VCaP (cell line): Measurements from ENCODE around the gene ARID3A.

Experiments used
- H3K27ac ChIP-seq: fragments of 450-650 bp; 2 replicates; pipeline ENCODE4 v1.5.1; 2017
- CTCF ChIP-seq: fragments of 450-650 bp; conservative IDR thresholded peaks from 2 replicates; pipeline ENCODE4 v1.5.1; 2017; ENCODE audit warnings: mild to moderate bottlenecking, moderate library complexity

Gene ARID3A

DNA sequence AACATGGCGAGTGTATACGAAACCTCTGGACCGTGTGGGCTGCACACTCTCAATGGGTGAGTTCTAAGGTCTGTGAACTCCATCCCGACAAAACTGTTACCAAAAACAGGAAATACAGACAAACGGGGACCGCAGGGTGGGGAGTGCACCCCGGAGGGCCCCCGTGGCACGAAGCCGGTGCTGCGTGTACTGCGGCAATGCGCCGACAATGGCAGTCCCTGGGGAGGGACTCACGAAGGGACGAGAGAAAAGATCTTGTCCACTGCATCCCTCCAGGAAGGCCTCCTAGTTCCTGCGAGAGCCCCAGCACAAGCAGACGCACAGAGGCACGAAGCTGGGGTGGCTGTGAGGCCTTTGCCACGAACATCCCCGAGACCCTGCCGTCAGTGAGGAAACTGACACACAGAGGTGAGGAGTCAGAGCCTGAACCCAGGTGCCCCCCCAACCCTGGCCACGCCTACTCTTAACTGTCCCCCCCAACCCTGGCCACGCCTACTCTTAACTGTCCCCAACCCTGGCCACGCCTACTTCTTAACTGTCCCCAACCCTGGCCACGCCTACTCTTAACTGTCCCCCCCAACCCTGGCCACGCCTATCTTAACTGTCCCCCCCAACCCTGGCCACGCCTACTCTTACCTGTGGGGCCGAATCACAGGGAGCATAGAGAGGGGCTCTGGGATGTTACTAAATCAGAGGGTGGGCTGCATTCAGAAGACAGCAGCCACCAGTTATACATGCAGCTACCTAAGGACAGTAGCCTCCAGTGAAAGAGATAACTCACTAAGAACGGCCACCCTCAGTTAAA lies 37.1 kb upstream of the ARID3A start:
- H3K27ac ChIP-seq: no peak overlapping the region
- no peak for TF ChIP-seq CTCF

- TF ChIP-seq CTCF: no peak
- H3K27ac ChIP-seq: no peak overlapping the region
Observed at GRCh38 chr19:889662-890295, 36.1 kb upstream of the ARID3A start.

GRCh38 chr19:890831-891230 lies 35.0 kb upstream of the ARID3A start:
- no peak overlapping the region for H3K27ac ChIP-seq
- no peak for TF ChIP-seq CTCF

DNA sequence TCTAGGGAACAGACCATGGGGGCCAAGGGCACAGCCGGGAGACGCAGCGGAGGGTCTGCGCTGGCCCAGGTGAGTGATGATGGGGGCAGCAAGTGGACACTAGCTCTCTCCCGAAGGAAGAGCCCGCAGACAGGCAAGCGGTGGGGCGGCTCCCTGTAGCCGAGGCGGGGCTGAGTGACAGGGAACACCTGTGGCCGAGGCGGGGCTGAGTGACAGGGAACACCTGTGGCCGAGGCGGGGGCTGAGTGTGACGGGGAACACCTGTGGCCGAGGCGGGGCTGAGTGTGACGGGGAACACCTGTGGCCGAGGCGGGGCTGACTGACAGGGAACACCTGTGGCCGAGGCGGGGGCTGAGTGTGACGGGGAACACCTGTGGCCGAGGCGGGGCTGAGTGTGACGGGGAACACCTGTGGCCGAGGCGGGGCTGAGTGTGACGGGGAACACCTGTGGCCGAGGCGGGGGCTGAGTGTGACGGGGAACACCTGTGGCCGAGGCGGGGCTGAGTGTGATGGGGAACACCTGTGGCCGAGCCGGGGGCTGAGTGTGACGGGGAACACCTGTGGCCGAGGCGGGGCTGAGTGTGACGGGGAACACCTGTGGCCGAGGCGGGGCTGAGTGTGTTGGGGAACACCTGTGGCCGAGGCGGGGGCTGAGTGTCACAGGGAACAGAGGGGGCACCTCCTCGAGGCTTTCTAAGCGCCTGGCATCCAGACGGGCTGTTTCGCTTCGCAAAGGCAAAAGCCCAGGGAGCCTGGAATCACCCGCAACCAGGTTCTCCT lies 34.2 kb upstream of the ARID3A start:
- peak overlapping the region; percentile 94; the same call in 1 of the 2 replicates for H3K27ac ChIP-seq

- peak overlapping the region; percentile 94 for H3K27ac ChIP-seq
- no peak for TF ChIP-seq CTCF
Observed at GRCh38 chr19:892243-892893, 33.5 kb upstream of the ARID3A start.

DNA sequence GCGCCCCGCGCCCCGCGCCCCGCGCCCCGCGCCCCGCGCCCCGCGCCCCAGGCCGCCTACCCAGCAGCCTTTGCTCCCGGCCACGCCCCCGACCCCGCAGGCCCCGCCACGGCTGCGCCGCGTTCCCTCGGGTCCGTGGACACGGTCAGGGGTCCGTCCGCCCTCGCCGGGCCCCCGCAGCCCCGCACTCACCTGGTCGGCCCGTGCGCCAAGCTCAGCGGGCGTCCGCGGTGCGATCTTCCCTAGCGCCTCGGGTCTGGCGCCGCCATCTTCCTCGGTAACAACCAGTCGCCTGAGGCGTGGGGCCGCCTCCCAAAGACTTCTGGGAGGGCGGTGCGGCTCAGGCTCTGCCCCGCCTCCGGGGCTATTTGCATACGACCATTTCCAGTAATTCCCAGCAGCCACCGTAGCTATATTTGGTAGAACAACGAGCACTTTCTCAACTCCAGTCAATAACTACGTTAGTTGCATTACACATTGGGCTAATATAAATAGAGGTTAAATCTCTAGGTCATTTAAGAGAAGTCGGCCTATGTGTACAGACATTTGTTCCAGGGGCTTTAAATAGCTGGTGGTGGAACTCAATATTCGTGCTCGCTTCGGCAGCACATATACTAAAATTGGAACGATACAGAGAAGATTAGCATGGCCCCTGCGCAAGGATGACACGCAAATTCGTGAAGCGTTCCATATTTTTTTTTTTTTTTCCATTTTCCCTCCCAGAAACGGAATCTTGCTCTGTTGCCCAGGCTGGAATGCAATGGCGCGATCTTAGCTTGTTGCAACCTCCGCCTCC lies 32.7 kb upstream of the ARID3A start, which contains the start of the genes MED16 and RNU6-9:
Gene MED16, minus strand, starts transcription at position 294 of the 796 bp plus-strand sequence. CDS start 2,056 bp downstream, outside the sequence.
Gene RNU6-9, plus strand, starts transcription at position 591 of the 796 bp plus-strand sequence.
- H3K27ac ChIP-seq: peak within 1 kb of the TSS; percentile 94
- no peak for TF ChIP-seq CTCF

GRCh38 chr19:896434-896833 lies 29.4 kb upstream of the ARID3A start:
- no peak for TF ChIP-seq CTCF
- no peak overlapping the region for H3K27ac ChIP-seq
